ENCODE results near the gene GXYLT2. TPM values are rescaled to one million over a fixed set of nuclear protein-coding genes. Genes with fewer than 3 reads are reported as not detected.

The GXYLT2 gene, protein sequence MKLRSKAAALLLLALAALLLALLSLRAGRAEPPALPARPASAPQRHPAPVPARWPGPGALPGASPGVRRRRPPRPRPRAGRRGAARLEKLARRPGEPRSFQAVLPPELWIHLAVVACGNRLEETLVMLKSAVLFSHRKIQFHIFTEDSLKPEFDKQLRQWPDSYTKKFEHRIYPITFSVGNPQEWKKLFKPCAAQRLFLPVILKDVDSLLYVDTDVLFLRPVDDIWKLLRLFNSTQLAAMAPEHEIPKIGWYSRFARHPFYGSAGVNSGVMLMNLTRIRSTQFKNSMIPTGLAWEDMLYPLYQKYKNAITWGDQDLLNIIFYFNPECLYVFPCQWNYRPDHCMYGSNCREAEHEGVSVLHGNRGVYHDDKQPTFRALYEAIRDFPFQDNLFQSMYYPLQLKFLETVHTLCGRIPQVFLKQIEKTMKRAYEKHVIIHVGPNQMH
- 10 to 100 TPM; 12.0 to 14.1 (median 12.8) TPM for polyA plus RNA-seq (ENCODE audit: insufficient read length in 4 of 4)

DNA sequence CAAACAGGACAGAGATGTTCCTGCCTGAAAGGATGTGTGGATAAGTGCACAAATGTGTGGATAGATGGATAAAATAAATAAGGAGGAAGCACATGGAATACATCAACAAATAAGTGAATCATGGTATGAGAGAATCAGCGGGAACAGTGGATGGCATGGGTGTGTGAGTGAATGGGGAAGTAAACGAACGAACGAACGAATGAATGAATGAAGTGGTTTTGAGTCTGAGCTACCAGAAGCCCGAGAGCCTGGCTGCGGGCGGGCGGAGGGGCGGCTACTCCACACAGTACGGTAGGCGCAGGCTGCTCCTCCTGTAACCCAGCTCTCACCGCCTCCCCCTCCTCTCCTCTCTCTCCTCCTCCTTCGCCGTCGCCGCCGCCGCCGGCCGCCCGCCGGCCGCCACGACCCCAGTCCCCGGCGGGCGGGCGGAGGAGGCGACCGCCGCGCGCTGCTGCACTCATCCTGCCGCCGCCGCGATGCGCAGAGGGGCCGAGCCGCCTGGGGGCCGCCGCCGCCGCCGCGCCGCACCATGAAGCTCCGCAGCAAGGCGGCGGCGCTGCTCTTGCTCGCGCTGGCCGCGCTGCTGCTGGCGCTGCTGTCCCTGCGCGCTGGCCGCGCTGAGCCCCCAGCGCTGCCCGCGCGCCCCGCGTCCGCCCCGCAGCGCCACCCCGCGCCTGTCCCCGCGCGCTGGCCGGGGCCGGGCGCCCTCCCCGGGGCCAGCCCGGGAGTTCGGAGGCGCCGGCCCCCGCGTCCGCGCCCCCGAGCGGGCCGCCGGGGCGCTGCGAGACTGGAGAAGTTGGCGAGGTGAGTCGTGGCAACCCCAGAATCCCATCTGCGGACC is at the start of gene GXYLT2:
Gene GXYLT2 (plus strand): TSS at position 342 of the 841 bp plus-strand sequence. CDS start 188 bp downstream, at position 530.
- DNase-seq (ENCODE audit: low read depth in 4 of 4, low spot score in 2 of 4), result peak in 1 of 4 donors; percentile 69

DNA sequence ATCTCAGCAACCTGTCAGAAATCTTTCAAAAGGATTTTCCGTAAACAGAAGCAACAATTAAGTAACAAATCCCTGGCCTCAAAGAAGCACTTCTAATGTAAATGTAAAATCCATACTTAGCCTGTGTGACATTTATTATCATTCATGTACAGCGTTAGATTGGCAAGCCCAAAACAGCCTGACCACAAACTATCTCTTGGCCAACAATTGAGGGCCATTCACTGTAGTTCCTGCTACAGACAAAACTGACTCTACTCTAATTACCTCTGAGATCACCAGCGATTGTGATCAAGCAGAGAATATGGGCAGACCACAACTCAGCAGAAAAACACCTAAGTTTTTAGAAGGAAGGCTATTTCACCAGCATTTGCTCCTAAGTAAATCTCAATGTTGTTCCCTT is 48.8 kb upstream of the GXYLT2 start:
- DNase-seq (ENCODE audit: low read depth in 4 of 4, low spot score in 2 of 4), result no peak

DNA sequence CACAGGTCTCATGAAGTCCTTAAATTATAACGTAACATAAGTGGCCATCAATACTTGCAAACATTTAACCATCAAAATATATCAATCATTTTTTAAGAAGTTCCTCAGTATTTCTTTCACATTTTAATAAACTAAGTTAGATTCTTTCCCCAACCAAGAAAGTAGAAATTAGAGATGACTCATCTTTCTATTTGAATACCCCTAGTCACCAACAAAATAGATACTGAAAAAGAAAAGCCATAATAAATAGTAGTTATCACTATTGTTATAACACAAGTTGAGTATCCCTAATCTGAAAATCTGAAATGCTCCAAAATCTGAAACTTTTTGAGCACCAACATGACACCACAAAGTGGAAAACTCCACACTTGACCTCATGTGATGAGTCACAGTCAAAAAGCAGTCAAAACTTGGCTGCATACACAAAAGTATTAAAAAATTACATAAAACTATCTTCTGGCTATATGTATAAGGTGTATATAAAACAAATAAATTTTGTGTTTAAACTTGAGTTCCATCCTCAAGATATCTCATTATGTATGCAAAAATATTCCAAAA is 43.3 kb upstream of the GXYLT2 start:
- no peak for DNase-seq (ENCODE audit: low read depth in 4 of 4, low spot score in 2 of 4)

DNA sequence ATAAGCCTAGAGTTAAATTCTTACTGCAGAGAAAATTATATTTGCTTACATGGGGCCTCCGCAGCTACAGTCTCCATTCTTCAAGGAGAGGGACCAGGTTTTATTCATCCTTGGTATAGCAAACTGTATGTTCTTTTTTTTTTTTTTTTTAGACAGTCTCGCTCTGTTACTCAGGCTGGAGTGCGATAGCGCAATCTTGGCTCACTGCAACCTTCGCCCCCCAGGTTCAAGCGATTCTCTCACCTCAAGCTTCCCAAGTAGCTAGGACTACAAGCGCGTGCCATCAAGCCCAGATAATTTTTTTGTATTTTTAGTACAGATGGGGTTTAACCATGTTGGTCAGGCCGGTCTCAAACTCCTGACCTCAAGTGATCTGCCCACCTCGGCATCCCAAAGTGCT is 41.7 kb upstream of the GXYLT2 start:
- DNase-seq (ENCODE audit: low read depth in 4 of 4, low spot score in 2 of 4), result no peak

DNA sequence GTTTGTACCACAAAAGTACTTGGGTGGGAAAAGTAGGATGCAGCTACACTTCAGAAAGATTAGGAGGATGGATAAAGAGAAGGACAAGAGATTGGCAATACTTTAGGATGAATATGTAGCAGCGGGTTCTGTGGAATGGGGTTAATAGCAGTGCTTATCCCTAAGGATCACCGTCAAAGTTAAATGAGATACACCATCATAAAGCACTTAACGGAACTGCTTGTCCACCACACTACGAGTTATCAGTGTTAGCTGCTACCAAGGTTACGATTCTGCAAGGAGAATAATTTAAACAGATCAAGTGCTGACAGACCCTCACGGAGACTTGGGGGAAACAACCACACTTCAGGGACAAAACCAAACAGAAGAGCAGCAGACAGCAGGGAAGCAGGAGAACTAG is 40.6 kb upstream of the GXYLT2 start:
- no peak for DNase-seq (ENCODE audit: low read depth in 4 of 4, low spot score in 2 of 4)

DNA sequence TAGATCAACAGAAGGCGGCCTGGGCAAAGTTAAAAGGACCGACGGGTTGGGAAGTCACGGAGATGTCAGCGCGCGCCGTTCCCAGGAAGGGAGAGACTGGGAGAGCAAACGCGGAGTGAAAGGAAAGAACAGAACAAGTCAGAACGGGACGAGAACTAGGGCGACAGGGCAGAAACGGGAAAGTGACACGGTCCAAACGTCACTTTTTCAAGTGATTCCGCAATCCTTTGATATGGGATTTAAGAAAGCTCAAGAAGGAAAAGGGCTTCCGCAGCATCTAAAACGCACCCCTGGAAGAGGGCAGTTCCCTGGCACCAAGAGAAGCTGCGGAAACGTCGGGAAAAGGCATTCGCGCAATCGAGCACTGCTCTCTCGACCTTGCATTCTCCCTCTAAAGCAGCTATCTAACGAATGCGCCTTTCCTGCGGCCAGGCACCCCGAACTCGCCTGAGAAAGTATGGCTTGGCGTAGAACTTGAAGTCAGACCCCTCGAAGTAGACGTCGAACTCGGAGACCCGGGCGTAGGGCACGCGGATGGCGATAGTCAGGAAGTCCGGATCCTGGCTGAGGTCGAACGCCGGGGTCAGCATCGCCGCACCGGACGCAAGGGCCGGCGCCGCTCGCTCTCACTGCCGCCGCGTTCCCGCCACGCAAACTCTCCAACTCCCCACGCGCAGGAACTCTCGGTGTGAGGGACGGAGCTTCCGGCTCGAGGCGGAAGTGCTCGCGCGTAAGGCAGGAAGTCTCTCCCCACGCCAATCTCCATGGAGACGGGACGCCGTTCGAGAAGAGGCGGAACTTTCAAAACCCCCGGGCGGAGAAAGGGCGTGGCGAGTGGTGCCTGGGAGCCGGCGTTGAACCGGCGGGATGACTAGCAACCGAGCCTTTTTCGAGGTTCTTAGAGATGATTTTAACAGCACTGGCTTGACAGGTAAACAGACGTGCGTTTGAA is 39.8 kb upstream of the GXYLT2 start, which contains the start of gene SHQ1:
Gene SHQ1 (minus strand): TSS at position 695 of the 952 bp plus-strand sequence. CDS start 105 bp downstream, at position 590.
- peak; percentile 85 to 96 (median 88) for DNase-seq (ENCODE audit: low read depth in 4 of 4, low spot score in 2 of 4)

DNA sequence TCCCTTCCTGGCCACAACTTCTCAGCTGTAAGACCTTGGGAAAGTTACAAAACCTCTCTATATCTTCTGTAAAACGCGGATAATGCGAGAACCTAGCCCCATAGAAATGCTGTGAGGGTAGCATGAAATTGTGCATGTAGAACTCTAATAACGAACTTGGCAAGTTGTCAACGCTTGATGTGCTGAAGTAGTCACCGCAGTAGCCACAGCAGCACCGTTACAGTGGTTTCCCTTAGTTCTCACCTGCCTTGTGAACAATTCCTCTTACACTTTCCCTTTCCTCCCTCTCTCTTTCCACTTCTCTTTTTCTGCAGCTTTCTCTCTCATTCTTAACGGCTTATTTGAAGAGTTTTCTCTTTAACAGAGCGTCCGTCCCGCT is 39.2 kb upstream of the GXYLT2 start:
- no peak for DNase-seq (ENCODE audit: low read depth in 4 of 4, low spot score in 2 of 4)

DNA sequence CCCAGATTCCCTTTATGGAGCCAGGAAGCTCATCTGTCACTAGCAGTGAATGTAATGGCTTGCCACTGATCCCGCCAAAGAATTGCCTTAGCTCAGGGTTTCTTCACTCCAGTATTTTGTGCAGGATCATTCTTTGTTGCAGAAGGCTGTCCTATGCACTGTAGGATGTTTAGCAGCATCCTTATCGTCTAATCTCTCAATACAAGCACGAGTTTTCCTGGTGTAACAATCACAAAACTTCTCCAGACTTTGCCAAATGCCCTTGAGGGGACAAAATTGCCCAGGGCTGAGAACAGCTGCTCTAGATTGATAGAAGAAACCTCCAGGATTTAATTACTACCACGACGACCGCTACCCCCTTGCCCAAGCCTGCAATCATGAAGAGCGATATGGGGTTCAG is 32.8 kb upstream of the GXYLT2 start:
- DNase-seq (ENCODE audit: low read depth in 4 of 4, low spot score in 2 of 4), result no peak

DNA sequence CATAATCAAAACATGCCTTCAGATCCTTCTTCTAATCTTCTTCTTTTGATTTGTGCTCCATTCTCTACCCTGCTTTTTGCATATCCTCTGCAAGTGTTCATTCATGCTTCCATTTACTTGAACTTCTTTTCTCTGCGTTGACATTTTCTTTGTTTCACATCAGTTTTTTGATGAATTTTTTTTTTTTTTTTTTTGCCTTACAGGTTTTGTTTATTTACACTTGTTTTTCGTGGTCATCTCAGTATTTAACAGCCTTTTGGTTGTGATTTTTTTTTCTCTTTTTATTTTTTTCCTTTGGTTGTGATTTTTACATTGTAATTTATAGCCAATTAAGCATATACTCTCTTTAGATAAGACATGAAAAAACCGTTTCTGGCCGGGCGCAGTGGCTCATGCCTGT is 27.8 kb upstream of the GXYLT2 start:
- DNase-seq (ENCODE audit: low read depth in 4 of 4, low spot score in 2 of 4), result no peak

DNA sequence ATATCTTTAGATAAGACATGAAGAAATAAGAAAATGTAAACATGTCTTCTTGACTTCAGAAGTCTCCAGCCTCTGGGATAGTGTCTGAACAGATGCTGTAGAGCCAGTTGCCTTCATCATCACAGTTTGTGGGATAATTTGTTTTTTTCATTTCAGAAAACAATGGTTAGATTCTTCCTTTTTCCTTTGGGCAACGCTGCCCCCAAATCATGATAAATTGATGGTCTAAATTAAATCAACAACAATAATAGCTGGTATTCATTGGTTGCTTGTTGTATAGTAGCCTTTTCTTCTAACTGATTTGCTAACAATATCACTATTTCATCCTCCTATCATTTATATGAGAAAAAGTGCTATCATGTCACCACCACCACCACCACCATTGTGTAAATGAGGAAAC is 27.0 kb upstream of the GXYLT2 start:
- DNase-seq (ENCODE audit: low read depth in 4 of 4, low spot score in 2 of 4), result no peak

DNA sequence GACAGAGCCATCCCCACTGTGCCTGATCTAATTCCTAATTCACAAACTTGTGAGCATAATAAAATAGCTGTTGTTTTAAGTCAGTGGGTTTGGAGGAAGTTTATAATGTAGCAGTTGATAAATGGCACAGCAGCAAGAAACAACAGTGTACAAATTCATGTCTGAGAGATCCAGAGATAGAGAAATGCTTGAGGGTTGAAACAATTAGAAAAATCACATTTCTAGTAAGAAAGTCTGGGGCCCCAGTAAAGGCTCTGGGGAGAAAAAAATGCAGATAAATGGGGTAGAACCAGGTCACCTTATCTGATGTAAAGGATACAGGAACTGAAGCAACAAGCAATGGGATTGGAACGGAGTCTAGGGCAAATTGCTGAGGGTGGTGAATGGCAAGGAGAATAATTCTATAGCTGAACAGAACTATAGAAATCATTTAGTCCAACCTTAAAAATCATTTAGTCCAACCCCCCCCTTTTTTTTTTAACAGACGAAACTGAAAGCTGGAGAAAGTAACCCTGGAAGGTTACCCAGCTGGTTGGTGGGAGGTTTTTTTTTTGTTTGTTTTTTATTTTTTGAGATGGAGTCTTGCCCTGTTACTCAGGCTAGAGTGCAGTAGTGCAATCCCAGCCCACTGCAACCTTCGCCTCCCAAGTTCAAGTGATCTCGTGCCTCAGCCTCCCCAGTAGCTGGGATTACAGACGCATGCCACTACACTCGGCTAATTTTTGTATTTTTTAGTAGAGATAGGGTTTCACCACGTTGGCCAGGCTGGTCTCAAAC is 25.3 kb upstream of the GXYLT2 start:
- DNase-seq (ENCODE audit: low read depth in 4 of 4, low spot score in 2 of 4), result no peak

DNA sequence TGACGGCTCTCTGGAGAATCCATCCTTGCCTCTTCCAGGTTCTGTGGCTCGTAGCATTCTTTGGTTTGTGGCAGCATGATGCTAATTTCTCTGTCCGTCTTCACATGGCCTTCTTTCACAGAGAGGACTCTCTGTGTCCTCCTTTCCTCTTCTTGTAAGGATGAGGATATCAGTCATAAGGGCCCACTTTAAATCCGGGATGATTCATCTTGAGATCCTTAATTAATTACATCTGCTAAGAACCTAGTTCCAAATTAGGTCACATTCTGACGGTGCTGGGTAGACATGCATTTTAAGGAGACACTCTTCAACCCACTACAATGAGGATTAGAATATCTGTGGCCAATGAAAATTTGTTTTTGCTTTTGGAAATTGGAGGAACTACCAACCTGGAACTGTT is 15.7 kb upstream of the GXYLT2 start:
- no peak for DNase-seq (ENCODE audit: low read depth in 4 of 4, low spot score in 2 of 4)

DNA sequence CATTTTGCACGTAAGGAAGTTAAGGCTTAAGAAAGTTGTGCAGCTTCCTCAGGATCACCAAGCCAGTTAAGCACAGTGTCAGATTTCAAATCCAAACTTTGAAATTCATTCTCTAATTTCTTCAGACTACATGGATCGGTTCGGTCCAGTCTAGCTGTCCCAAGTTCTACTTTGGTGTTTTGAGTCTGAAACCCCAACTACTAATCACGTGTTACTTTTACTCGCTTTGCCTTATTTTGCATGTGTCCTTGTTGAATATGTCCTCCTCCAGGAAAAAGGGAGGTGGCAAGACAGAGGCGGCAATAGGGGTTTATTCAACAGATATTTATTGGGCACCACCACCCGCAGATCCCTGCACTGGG is 522 bp upstream of the GXYLT2 start:
- no peak for DNase-seq (ENCODE audit: low read depth in 4 of 4, low spot score in 2 of 4)

DNA sequence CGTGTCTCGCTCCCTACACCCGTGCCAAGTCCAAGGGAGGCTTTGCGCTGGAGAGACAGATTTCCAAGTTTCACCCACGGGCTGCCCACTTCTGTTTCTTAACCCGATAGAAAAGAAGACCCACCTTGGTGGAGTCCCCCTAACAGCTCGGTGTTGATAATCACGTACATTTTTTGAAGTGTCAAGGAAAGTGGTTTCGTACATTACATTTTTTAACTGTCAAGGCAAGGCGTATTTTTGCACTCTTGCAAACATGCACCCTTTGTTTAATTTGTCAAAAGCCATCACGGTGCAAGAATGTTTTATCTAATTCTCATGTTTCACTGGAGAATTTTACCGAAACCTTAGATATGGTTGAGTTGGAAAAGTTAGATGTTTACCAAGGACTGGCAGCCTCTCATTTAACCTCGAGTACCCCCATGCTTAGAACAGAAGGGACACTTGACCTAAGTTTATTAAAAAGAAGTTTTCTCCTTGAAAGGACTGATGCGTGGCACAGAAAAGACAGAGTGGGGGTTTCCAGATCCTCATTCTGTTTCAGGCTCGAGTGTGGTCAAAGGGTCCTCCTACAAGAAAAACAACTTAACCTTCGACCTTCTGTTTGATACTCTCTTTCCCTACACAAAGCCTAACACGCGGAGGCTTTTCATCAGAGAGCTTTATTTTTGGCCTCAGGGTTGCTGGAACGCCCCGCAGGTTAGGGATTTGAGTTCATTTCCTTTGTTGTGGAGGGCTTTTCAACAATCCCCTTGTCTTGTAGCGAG is 882 bp downstream of the GXYLT2 start:
- peak in 1 of 4 donors; percentile 57 for DNase-seq (ENCODE audit: low read depth in 4 of 4, low spot score in 2 of 4)

DNA sequence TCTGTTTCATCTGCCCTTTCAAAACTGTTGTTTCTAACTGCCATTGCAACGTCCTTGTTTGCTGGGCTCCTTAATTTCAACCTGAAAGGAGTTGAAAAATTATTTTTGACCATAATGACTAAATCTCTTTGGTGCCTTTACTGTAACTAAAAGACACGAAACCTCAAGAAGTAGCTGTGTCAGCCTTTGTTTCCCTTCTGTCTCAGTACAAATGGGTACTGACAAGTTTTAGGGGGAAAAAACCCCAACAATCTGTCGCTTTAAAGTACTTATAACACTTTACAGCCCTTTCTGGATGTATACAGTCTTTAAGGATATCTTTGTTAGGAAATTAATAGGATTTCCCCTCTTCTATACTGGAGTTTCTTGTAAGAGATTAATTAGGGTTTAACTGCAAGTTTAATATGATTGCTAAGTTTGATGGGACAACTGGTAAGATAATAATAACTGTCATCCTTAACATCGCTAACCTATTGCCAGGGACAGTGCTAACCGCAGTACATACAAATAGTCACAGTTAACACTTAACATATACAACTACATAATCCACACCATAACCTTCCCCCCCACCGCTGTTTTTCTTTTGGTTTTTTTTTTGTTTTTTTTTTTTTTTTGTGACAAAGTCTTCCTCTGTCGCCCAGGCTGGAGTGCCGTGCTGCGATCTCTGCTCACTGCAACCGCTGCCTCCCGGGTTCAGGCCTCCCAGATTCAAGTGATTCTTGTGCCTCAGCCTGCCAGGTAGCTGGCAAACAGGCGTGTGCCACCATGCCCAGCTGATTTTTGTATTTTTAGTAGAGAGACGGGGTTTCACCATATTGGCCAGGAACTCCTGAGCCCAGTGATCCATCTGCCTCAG is 1.7 kb downstream of the GXYLT2 start:
- no peak for DNase-seq (ENCODE audit: low read depth in 4 of 4, low spot score in 2 of 4)

DNA sequence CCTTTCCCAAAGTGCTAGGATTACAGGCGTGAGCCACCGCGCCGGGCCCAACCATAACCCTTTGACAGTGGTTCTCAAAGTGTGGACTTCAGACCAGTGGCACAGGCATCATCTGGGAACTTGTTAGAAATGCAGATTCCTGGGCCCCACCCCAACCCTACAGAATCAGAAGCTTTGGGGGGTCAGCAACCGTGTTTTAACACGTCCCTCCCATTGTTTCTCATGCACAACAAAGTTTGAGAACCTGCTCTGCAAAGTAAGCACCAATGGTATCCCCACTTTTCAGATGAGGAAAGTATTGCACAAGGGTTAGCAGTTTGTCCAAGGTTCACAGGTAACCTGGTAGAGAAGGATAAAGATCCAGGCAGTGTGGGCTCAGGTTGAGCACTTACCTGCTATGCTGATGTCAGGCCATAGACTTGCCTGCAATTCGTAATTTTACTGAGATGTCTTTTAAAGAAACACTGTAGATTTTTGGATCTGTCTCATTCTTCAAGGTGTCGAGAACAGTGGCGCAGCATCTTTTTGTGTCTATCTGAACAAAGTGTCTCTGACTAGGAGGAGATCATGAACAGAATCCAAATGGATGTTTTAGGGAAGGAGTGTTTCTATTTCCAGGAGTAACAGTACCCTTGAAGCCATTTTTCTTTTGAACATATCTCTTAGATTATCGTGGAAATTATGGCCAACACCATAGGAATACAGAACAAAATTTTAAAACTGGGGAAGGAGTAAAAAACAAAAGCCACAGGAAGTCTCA is 2.5 kb downstream of the GXYLT2 start:
- no peak for DNase-seq (ENCODE audit: low read depth in 4 of 4, low spot score in 2 of 4)

All from left renal cortex interstitium (tissue), 4 donors.